Prostate gland (tissue), 2 donors: Measurements from ENCODE around the gene HIC2. TPM values are rescaled to one million over a fixed set of nuclear protein-coding genes. Genes with fewer than 3 reads are reported as not detected.
"Not testable (repeated sequence)": the region's sequence is repeated elsewhere in the genome, so short reads cannot be mapped to it uniquely, and the experiment has no call there.

Source experiments
- DNase-seq: peaks from one replicate; pipeline ENCODE4 v3.0.0-alpha.2; 2019; ENCODE audit warnings: low spot score
- H3K27ac ChIP-seq, 2 donors: fragments of 200-600 bp; sonication (generic); 2 replicates each; pipeline ENCODE4 v1.5.1; 2017 to 2019
- H3K27me3 ChIP-seq: fragments of 200-600 bp; sonication (generic); replicated peaks from 2 replicates; pipeline ENCODE4 v1.5.1; 2019; ENCODE audit not compliant: insufficient read depth
- H3K36me3 ChIP-seq, 2 donors: fragments of 200-600 bp; sonication (generic); 1 replicate in 1 of 2; 2 replicates in 1 of 2; pipeline versions ENCODE4 v1.5.1 to v1.8.1; 2017 to 2019
- H3K4me1 ChIP-seq: fragments of 200-600 bp; sonication (generic); replicated peaks from 2 replicates; pipeline ENCODE4 v1.5.1; 2019
- H3K4me3 ChIP-seq, 2 donors: fragments of 200-600 bp; sonication (generic); 2 replicates each; pipeline ENCODE4 v1.5.1; 2017 to 2019
- H3K9me3 ChIP-seq: fragments of 200-600 bp; sonication (generic); 2 replicates; pipeline ENCODE4 v1.5.1; 2017
- CTCF ChIP-seq, 4 experiments: fragments of 200-600 bp in 2 of 4; fragments of 450-650 bp in 2 of 4; sonication (generic) in 2 of 4; IDR thresholded peaks; 1 replicate in 3 of 4; 2 replicates in 1 of 4; pipeline ENCODE4 v1.5.1; 2016 to 2019; ENCODE audit warnings: antibody characterized with exemption in 4 of 4, mild to moderate bottlenecking in 2 of 4, moderate library complexity in 2 of 4
- POLR2A ChIP-seq: fragments of 450-650 bp; IDR thresholded peaks from one replicate; pipeline ENCODE4 v1.6.1; 2016; ENCODE audit warnings: antibody characterized with exemption, mild to moderate bottlenecking
- POLR2AphosphoS5 ChIP-seq: sonication (generic); formaldehyde crosslinking; IDR thresholded peaks from one replicate; pipeline ENCODE4 v1.6.1; 2017; ENCODE audit warnings: antibody characterized with exemption
- WGBS: methylation state at CpG from one replicate; pipeline ENCODE4 v1.1.5; 2018; 5-methylcytosine and 5-hydroxymethylcytosine counted together
- intact Hi-C: fragments of 100-400 bp; cut with DNase I; formaldehyde crosslinking; loops from one replicate; pipeline ENCODE4 v1.14.2; 2022
- total RNA-seq, 2 donors: library from RNA; depleted of rRNA; stranded (reverse); fragments of >200 nt; gene quantifications; one replicate each; pipeline ENCODE4 v1.1.0, GENCODE V29; 2016

Gene HIC2
- total RNA-seq, 2 donors from 2014 or later, result 2.3 to 16.8 TPM

GRCh38 chr22:21440676-21441075 is 23.5 kb downstream of the HIC2 start:
- H3K36me3 ChIP-seq, H3K27ac ChIP-seq, H3K4me1 ChIP-seq, intact Hi-C loops, H3K9me3 ChIP-seq, H3K4me3 ChIP-seq, DNase-seq, H3K27me3 ChIP-seq: not testable (repeated sequence)
- WGBS, result no CpG with 5 or more reads among the region's 16 CpGs

DNA sequence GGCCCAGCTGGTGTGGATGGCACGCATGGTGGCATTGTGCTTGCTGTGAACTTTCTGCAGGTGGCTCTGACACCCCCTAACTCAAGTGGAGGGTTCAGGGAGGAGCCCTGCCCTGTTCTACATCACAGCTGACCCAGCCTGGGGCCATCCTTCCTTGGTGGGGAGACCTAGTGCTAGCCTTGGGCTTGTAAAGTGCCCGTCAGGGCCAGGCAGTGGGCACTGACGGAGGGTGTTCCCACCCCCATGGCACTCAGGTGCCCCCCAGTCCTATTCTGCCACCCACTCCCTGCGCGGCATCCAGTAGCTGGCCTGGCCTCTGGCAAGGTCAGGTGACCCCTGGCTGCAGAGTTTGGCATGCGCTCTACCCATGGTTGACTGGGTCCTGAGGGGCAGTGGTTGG is 24.0 kb downstream of the HIC2 start:
- H3K27me3 ChIP-seq, H3K4me3 ChIP-seq, H3K27ac ChIP-seq, H3K4me1 ChIP-seq, intact Hi-C loops, H3K9me3 ChIP-seq, H3K36me3 ChIP-seq: not testable (repeated sequence)
- 92% methylated on average over 2 of the region's 6 CpGs for WGBS
- DNase-seq, result peak; percentile 1

DNA sequence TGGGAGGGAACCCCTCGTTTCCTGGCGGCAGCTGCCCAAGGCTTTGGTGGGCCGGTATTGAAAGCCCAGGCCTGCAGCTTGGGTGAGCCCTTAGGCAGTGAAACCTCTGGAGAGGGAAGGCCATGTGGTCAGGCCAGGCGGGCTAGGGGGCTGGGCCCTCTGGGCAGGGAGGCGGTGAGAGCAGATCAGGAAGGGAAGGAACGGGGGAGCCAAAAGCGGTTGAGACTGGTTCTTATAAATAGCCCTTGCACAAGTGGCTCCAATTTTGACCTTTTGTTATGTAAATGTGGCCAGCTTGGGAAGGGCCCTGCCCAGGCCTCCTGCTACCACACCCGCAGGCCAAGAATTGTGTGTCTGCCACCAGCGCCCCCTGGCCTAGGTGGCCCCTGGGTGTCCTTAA is 25.0 kb downstream of the HIC2 start:
- intact Hi-C loops, H3K27ac ChIP-seq, H3K4me3 ChIP-seq, H3K27me3 ChIP-seq, H3K9me3 ChIP-seq, H3K36me3 ChIP-seq, H3K4me1 ChIP-seq, DNase-seq: not testable (repeated sequence)
- no CpG with 5 or more reads among the region's 9 CpGs for WGBS

DNA sequence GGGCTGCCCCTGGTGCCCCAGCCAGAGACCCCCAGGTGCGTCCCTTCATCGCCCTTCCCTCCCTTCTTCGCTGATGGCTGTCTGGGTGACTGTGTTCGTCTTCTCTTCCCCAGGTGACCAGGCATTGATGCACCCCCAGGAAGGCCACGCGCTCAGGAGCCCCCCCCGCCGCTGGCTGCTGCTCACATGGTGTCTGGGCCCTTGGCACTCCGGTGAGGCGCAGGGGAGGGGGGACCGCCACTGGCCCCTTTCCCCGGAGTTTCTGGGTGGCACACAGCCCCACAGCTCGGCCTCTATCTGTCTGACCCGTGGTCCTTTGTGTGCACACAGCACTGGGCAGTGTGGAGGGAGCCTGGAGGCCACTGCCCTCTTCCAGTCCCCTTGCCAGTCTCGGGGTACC is 25.5 kb downstream of the HIC2 start:
- 80% methylated on average over 2 of the region's 15 CpGs for WGBS
- DNase-seq, result peak; percentile 3
- H3K27ac ChIP-seq, H3K4me1 ChIP-seq, intact Hi-C loops, H3K27me3 ChIP-seq, H3K4me3 ChIP-seq, H3K36me3 ChIP-seq, H3K9me3 ChIP-seq: not testable (repeated sequence)

DNA sequence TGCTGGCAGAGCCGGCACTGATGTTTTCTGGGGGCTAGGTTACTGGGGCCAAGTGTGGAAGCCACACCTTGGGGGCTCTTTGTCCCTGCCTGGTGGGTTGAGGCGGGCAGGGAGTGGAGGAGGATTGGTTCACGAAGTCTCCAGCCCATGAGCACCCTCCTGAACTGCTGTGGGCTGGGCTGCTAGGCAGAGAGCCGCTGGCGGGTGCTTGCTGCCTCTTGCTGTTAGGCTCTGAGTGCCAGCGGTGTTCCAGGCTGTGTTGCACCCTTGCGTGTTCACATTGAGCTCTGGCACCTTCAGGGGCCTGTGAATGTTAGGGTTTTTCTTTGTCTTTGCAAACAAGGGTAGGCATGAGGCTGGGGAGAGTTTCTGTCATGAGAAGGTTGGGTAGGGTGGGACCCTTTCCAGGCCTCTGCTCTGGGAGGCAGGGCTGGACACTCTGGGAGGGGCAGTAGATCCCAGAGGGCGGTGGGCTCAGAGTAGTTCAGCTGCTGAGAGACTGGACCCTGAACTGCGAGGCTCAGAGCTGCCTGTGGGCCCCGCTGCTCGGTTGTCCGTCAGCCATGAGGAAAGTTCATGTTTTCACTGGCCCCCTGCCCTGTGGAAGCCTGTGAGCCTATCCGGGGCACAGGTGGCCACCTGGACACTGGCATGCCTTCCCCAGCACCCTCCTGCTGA is 26.0 kb downstream of the HIC2 start:
- Histone ChIP-seq H3K9me3 (no peaks in the 10 kb centered on the region), H3K27ac (no peak overlapping the region), H3K36me3 (peaks cover 0 to 3% of the 10 kb centered on the region in 2 donors), H3K4me1 (no peaks in the 10 kb centered on the region), H3K27me3 (no peaks in the 10 kb centered on the region), H3K4me3 (no peak overlapping the region)
- 88% methylated on average over 11 of the region's 13 CpGs for WGBS
- intact Hi-C loops, result no loop called here
- TF ChIP-seq POLR2A (no peak), POLR2AphosphoS5 (no peak), CTCF (IDR thresholded peaks at IDR 0.05) (no peak)
- peak; percentile 3 for DNase-seq

DNA sequence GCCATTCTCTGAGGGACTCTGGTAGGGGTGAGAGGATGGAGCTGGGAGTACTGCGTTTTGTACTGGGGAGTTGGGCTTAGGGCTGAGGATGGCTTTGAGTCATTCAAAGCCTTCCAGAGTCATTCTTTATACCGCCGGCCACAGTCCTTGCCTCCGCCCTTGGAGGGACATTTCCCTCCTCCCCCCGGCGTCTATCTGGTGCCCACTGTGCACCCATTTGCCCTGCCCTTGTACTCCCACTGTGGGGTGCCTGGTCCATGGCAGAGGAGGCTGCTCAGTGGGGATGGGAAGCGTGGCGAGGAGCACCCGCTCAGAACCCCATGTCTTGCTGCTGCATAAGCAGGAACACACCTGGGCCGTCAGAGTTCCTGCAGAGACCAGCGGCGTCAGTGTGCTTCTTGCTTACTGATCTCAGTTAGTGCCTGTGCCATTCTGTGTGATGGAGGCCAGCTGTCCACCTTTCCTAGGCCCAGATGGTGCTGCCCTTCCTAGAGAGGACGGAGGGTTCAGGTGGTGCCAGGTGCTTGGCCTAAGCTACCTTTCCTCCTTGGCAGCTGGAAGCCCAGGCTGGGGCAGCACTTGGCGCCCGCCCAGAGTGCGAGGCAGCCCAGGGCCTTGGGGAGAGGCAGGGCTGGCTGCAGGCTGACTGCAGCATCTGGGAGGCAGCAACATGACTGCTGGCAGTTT is 26.7 kb downstream of the HIC2 start:
- WGBS, result 89% methylated on average over 14 of the region's 16 CpGs
- no peak overlapping the region for H3K4me3 ChIP-seq
- intact Hi-C loops, result no loop called here
- no peaks in the 10 kb centered on the region for H3K9me3 ChIP-seq
- no peaks in the 10 kb centered on the region for H3K4me1 ChIP-seq
- H3K27ac ChIP-seq, result no peak overlapping the region
- peaks cover 0 to 3% of the 10 kb centered on the region in 2 donors for H3K36me3 ChIP-seq
- TF ChIP-seq CTCF (IDR thresholded peaks at IDR 0.05), result no peak
- TF ChIP-seq POLR2AphosphoS5, result no peak
- TF ChIP-seq POLR2A, result no peak
- DNase-seq, result peak; percentile 2
- no peaks in the 10 kb centered on the region for H3K27me3 ChIP-seq
